ENCODE results near the gene ATP6V1G2.

Gene ATP6V1G2

GRCh38 chr6:31581434-31582229 lies 35.2 kb upstream of the ATP6V1G2 start:
- no peak for TF ChIP-seq ZNF114 (tag by site-specific recombination; IDR thresholded peaks at IDR 0.05)
- TF ChIP-seq ZNF132 (tag by site-specific recombination; IDR thresholded peaks at IDR 0.05; ENCODE audit: borderline replicate concordance), result no peak
- TF ChIP-seq ZFP3 (tag by site-specific recombination; IDR thresholded peaks at IDR 0.05; ENCODE audit: low read depth), result no peak
- no peak for TF ChIP-seq REST (tag by site-specific recombination; IDR thresholded peaks at IDR 0.05)
- TF ChIP-seq ZBTB26 (tag by site-specific recombination; optimal IDR thresholded peaks at IDR 0.05), result no peak
- TF ChIP-seq KLF10 (tag by site-specific recombination; IDR thresholded peaks at IDR 0.05), result no peak
- TF ChIP-seq ZNF624 (tag by site-specific recombination; IDR thresholded peaks at IDR 0.05), result no peak
- TF ChIP-seq ZSCAN16 (tag by site-specific recombination; IDR thresholded peaks at IDR 0.05), result no peak
- TF ChIP-seq ZNF366 (tag by site-specific recombination; conservative IDR thresholded peaks at IDR 0.05), result no peak
- no peak for TF ChIP-seq HOXC10 (CRISPR knock-in tag; IDR thresholded peaks at IDR 0.05)
- TF ChIP-seq ZFP69B (tag by site-specific recombination; IDR thresholded peaks at IDR 0.05), result no peak
- TF ChIP-seq ATF2 (tag by site-specific recombination; IDR thresholded peaks at IDR 0.05; ENCODE audit: low read depth), result no peak
- CTCF ChIA-PET, result interaction anchor here (0.6 to 18.7 kb wide), 16 partner anchors 8 to 1257 kb away, joined by 3 to 518 read pairs (median 4); partner anchors contain the start of genes AIF1, ATP6V1G2, LTA and NCR3
- no peak overlapping the region for H3K27ac ChIP-seq (ENCODE audit: extremely low read depth, low read depth, low read length)
- H3K4me3 ChIP-seq (ENCODE audit: low read depth, low read length), result peak overlapping the region; percentile 44
- POLR2A ChIA-PET, result interaction anchor here (0.6 to 2.1 kb wide), 11 partner anchors 8 to 249 kb away, joined by 3 to 7 read pairs (median 4); partner anchors contain the start of genes DDX39B, HSPA1B and PRRC2A
- no peaks in the 10 kb centered on the region for H3K9me3 ChIP-seq (ENCODE audit: control insufficient read depth, insufficient read depth, low read depth, low read length)
- H3K36me3 ChIP-seq (ENCODE audit: control insufficient read depth in 2 of 2, insufficient read depth in 1 of 2, low read length in 2 of 2), result no peaks in the 10 kb centered on the region
- H3K4me1 ChIP-seq (ENCODE audit: control insufficient read depth, insufficient read depth, low read length), result peaks cover 4% of the 10 kb centered on the region; the same call in 1 of the 2 replicates

DNA sequence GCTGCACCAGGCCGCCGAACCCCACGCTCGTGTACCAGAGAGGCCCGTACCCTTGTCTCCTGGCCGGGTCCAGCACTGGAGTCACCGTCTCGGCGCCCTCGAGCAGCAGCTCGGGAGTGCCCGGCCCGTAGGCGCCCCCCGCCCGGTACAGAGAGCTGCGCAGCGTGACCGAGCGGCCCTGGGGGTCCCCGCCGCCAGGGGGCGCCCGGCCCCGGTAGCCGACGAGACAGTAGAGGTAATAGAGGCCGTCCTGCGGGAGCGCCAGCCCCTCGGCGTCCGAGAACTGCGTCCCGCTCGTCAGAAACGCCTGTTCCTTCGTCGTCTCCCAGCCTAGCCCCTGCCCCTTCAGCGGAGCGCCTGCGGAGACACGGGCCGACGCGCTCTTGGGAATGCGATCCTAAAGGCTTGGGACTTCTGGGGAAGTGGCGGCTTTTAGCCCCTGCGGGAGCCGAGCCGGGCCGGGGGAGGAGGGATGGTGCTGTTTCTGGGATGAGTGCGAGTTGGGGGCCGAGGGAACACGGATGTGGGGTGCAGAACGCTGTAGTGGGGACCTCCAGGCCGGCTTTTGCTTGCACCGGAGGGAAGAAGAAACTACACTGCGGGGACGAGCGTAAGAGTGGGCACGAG lies 34.5 kb upstream of the ATP6V1G2 start:
- peak overlapping the region; percentile 34; the same call in 1 of the 2 replicates for H3K27ac ChIP-seq (ENCODE audit: extremely low read depth, low read depth, low read length)
- H3K4me1 ChIP-seq (ENCODE audit: control insufficient read depth, insufficient read depth, low read length), result peaks cover 4% of the 10 kb centered on the region; the same call in 1 of the 2 replicates
- ChIA-PET CTCF (interaction anchor here (0.6 to 18.7 kb wide), 30 partner anchors 8 to 1434 kb away, joined by 3 to 518 read pairs (median 4); partner anchors contain the start of genes AIF1, ATP6V1G2, LTA and MICA), POLR2A (interaction anchor here (0.6 to 2.1 kb wide), 9 partner anchors 12 to 250 kb away, joined by 3 to 7 read pairs (median 4); partner anchors contain the start of genes DDX39B, HSPA1B, NCR3 and PRRC2A)
- peak overlapping the region; percentile 44 for H3K4me3 ChIP-seq (ENCODE audit: low read depth, low read length)
- H3K36me3 ChIP-seq (ENCODE audit: control insufficient read depth in 2 of 2, insufficient read depth in 1 of 2, low read length in 2 of 2), result no peaks in the 10 kb centered on the region
- H3K9me3 ChIP-seq (ENCODE audit: control insufficient read depth, insufficient read depth, low read depth, low read length), result no peaks in the 10 kb centered on the region
- peak; percentile 24; the same call in 1 of the 2 replicates for TF ChIP-seq ZNF76 (tag by site-specific recombination; IDR thresholded peaks at IDR 0.05; ENCODE audit: borderline replicate concordance, low read depth)
- TF ChIP-seq ZBTB7A (tag by site-specific recombination; IDR thresholded peaks at IDR 0.05; ENCODE audit: low read depth), result peak; percentile 77; the same call in 1 of the 2 replicates
- peak; percentile 77 for TF ChIP-seq ZBTB8A (tag by site-specific recombination; IDR thresholded peaks at IDR 0.05)
- no peak for TF ChIP-seq ZNF302 (tag by site-specific recombination; IDR thresholded peaks at IDR 0.05; ENCODE audit: low read depth)
- TF ChIP-seq SP3 (tag by site-specific recombination; IDR thresholded peaks at IDR 0.05), result peak; percentile 34
- TF ChIP-seq, protein P1, sequence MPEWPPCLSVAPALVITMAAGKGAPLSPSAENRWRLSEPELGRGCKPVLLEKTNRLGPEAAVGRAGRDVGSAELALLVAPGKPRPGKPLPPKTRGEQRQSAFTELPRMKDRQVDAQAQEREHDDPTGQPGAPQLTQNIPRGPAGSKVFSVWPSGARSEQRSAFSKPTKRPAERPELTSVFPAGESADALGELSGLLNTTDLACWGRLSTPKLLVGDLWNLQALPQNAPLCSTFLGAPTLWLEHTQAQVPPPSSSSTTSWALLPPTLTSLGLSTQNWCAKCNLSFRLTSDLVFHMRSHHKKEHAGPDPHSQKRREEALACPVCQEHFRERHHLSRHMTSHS (tag by site-specific recombination; IDR thresholded peaks at IDR 0.05), result no peak
- TF ChIP-seq ZNF561 (tag by site-specific recombination; IDR thresholded peaks at IDR 0.05; ENCODE audit: borderline replicate concordance), result peak; percentile 52; the same call in 1 of the 2 replicates
- peak; percentile 70 for TF ChIP-seq ZNF600 (tag by site-specific recombination; IDR thresholded peaks at IDR 0.05)
- 0 out of 2 replicates have a peak, but pooled peaks have one; percentile 21 for TF ChIP-seq KLF16 (tag by site-specific recombination; IDR thresholded peaks at IDR 0.05)
- TF ChIP-seq ZBTB48 (tag by site-specific recombination; IDR thresholded peaks at IDR 0.05), result peak; percentile 18; the same call in 1 of the 2 replicates
- peak; percentile 88 for TF ChIP-seq GLIS2 (tag by site-specific recombination; IDR thresholded peaks at IDR 0.05)
- TF ChIP-seq FEZF1 (tag by site-specific recombination; IDR thresholded peaks at IDR 0.05), result no peak
- peak; percentile 18; the same call in 1 of the 2 replicates for TF ChIP-seq ZNF654 (tag by site-specific recombination; IDR thresholded peaks at IDR 0.05; ENCODE audit: low read depth)
- TF ChIP-seq ZNF660 (tag by site-specific recombination; IDR thresholded peaks at IDR 0.05), result peak; percentile 85; the same call in 1 of the 2 replicates
- TF ChIP-seq ZNF501 (tag by site-specific recombination; IDR thresholded peaks at IDR 0.05), result 0 out of 2 replicates have a peak, but pooled peaks have one; percentile 1

Measured in HEK293 (cell line).